ENCODE data around the gene PAM. TPM values are rescaled to one million over a fixed set of nuclear protein-coding genes. Genes with fewer than 3 reads are reported as not detected.
"Not testable (repeated sequence)": the region's sequence is repeated elsewhere in the genome, so short reads cannot be mapped to it uniquely, and the experiment has no call there.

PAM gene
- total RNA-seq, 2 experiments from 2014 or later = 45.8 to 46.2 TPM

DNA sequence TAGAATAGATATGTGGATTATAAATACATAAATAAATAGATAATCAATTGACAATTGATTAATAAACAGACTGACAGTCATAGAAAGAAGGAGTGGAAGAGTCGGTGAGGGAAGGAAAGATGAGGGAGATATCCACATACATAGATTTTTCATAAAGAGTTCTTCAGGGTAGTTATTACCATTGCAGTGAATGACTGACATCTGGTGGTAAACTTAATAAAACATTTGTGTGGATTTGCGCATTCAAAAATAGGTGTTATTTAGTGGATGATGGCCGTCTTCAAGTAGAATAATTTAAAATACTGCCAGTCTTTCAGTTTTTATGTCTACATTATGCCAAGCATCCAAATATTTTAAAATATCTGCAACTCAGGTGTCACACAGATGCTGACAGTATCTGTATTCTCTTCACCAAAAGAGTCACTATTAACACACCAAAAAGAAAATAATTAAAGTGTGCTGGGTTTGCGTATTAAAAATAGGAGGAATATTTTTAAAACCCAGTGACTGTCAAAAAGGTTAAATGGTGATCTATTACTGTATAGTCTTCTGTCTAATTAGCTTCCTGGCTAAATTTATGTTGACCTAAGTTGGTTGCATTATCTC, 286.1 kb downstream of the PAM start:
- peaks cover 3% of the 10 kb centered on the region for H3K27me3 Mint-ChIP-seq
- no peak overlapping the region for H3K4me3 Mint-ChIP-seq
- CTCF ChIA-PET = no interaction called here
- peaks cover 2% of the 10 kb centered on the region for H3K4me1 Mint-ChIP-seq
- POLR2A ChIA-PET = no interaction called here
- no peaks in the 10 kb centered on the region for H3K36me3 Mint-ChIP-seq (ENCODE audit: low read depth)
- no peak for DNase-seq
- no peak overlapping the region for H3K27ac Mint-ChIP-seq
- no peaks in the 10 kb centered on the region for H3K9me3 Mint-ChIP-seq

DNA sequence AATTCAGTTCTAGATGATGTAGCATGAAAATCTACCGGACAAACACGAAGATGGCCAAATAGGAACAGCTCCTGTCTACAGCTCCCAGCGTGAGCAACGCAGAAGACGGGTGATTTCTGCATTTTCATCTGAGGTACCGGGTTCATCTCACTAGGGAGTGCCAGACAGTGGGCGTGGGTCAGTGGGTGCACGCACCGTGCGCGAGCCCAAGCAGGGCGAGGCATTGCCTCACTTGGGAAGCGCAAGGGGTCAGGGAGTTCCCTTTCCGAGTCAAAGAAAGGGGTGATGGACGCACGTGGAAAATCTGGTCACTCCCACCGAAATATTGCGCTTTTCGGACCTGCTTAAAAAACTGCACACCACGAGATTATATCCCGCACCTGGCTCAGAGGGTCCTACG, 291.6 kb downstream of the PAM start:
- H3K4me1 Mint-ChIP-seq, CTCF ChIA-PET: not testable (repeated sequence)

DNA sequence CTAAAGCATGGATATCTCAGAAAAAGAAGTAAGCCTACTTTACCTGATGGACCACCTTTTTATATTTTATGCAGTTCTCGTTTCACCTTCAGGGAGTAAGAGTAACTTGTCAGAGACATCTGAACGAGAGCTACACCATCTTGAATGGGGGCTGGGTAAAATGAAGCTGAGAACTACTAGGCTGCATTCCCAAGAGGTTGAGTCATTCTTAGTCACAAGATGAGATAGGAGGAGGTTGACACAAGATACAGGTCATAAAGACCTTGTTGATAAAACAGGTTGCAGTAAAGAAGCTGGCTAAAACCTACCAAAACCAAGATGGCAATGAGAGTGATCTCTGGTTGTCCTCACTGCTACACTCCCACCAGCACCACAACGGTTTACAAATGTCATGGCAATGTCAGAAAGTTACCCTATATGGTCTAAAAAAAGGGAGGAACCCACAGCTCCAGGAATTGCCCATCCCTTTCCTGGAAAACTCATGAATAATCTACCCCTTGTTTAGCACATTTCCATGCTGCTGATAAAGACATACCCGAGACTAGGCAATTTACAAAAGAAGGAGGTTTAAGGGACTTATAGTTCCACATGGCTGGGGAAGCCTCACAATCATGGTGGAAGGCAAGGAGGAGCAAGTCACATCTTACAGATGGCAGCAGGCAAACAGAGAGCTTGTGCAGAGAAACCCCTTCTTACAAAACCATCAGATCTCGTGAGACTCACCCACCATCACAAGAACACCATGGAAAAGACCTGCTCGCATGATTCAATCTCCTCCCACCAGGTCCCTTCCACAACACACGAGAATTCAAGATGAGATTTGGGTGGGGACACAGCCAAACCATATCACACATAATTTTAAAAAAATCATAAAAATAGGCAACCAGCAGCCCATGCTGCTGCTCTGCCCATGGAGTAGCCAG, 302.4 kb downstream of the PAM start:
- ChIA-PET POLR2A (no interaction called here), CTCF (interaction anchor here (1.2 kb wide), 1 partner anchor 198 kb away, joined by 3 read pairs; no protein-coding TSS in a partner anchor)
- Mint-ChIP-seq H3K27ac (no peak overlapping the region), H3K9me3 (no peaks in the 10 kb centered on the region), H3K36me3 (ENCODE audit: low read depth) (no peaks in the 10 kb centered on the region), H3K4me3 (no peak overlapping the region), H3K27me3 (no peaks in the 10 kb centered on the region), H3K4me1 (peaks cover 6% of the 10 kb centered on the region)
- no peak for DNase-seq

More for the DNA sequence above, 291.6 kb downstream of the PAM start:
- H3K27ac Mint-ChIP-seq; DNase-seq; H3K9me3 Mint-ChIP-seq; POLR2A ChIA-PET; H3K27me3 Mint-ChIP-seq; H3K4me3 Mint-ChIP-seq; H3K36me3 Mint-ChIP-seq (ENCODE audit: low read depth): not testable (repeated sequence)

- Mint-ChIP-seq H3K4me1 (peaks cover 6% of the 10 kb centered on the region), H3K36me3 (ENCODE audit: low read depth) (no peaks in the 10 kb centered on the region), H3K27me3 (peaks cover 2% of the 10 kb centered on the region), H3K27ac (no peak overlapping the region), H3K9me3 (no peaks in the 10 kb centered on the region), H3K4me3 (no peak overlapping the region)
- no peak for DNase-seq
- POLR2A ChIA-PET = interaction anchor here (0.8 kb wide), 1 partner anchor 61 kb away, joined by 3 read pairs; the partner anchor contains the start of genes GIN1 and PPIP5K2
- CTCF ChIA-PET = no interaction called here
Measured at GRCh38 chr5:103059525-103059924, 304.4 kb downstream of the PAM start.

DNA sequence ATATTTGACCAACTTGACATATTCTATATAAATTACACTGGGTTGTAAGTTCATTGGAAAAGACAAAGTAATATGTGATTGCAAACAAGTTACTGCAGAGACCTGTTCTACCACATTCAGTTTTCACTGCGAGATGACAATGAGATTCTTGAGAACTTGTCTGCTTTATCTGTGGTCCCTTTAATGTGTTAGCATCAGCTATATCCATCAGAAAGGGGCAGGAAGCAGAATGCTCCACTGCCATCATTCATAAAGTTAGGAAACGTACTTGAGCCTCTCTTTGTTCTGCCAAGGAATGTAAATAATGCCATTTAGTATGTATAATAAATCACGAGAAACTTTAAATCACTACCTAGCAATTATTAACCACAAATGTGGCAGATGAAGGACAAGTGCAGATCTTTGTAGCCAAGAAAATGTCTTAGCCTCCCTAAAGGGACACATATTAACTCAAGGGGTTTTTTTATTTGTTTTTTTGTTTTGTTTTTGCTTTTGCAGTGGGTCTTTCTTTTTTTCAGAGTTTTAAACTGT, 305.4 kb downstream of the PAM start:
- DNase-seq = no peak
- POLR2A ChIA-PET = no interaction called here
- Mint-ChIP-seq H3K4me3 (no peak overlapping the region), H3K27ac (no peak overlapping the region), H3K36me3 (ENCODE audit: low read depth) (no peaks in the 10 kb centered on the region), H3K27me3 (peaks cover 2% of the 10 kb centered on the region), H3K9me3 (no peaks in the 10 kb centered on the region), H3K4me1 (peaks cover 6% of the 10 kb centered on the region)
- CTCF ChIA-PET = no interaction called here

DNA sequence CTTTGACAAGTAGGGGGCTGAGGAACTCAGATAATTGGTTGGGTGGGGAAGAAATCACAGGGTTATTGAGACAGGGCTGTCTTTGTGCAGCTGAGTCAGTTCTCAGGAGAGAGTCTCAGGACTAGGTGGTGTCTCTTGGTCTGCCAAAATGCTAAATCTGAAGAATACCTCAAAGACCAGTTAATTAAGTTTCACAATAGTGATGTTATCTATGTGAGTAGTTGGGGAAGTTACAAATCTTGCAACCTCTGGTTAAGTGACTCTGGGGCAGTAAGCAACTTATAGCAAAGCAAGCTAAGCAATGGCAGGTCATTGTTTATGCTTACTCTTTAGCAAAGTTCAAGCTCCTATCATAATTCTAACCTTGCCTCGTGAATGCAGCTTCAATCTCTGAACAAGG, 311.2 kb downstream of the PAM start:
- POLR2A ChIA-PET = no interaction called here
- Mint-ChIP-seq H3K4me1 (peaks cover 2% of the 10 kb centered on the region), H3K9me3 (no peaks in the 10 kb centered on the region), H3K4me3 (no peak overlapping the region), H3K36me3 (ENCODE audit: low read depth) (no peaks in the 10 kb centered on the region), H3K27me3 (peaks cover 2% of the 10 kb centered on the region), H3K27ac (no peak overlapping the region)
- CTCF ChIA-PET = interaction anchor here (0.8 kb wide), 1 partner anchor 35 kb away, joined by 3 read pairs; no protein-coding TSS in a partner anchor
- no peak for DNase-seq

GRCh38 chr5:103073500-103073899, 318.4 kb downstream of the PAM start:
- H3K4me1 Mint-ChIP-seq; POLR2A ChIA-PET; DNase-seq; H3K27me3 Mint-ChIP-seq; H3K27ac Mint-ChIP-seq; CTCF ChIA-PET; H3K4me3 Mint-ChIP-seq; H3K36me3 Mint-ChIP-seq (ENCODE audit: low read depth): not testable (repeated sequence)
- peaks cover 28% of the 10 kb centered on the region for H3K9me3 Mint-ChIP-seq

DNA sequence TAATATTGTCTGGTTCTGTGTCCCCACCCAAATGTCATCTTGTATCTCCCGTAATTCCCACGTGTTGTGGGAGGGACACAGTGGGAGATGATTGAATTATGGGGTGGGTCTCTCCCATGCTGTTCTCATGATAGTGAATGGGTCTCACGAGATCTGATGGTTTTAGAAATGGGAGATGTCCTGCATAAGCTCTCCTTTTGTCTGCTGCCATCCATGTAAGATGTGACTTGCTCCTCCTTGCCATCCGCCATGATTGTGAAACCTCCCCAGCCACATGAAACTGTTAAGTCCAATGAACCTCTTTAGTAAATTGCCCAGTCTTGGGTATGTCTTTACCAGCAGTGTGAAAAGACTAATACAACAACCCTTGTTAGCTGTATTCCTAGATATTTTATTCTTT, 320.3 kb downstream of the PAM start:
- H3K36me3 Mint-ChIP-seq (ENCODE audit: low read depth) = no peaks in the 10 kb centered on the region
- no peak overlapping the region for H3K27ac Mint-ChIP-seq
- ChIA-PET POLR2A (no interaction called here), CTCF (no interaction called here)
- H3K27me3 Mint-ChIP-seq = peaks cover 4% of the 10 kb centered on the region
- H3K4me1 Mint-ChIP-seq = no peaks in the 10 kb centered on the region
- peaks cover 30% of the 10 kb centered on the region for H3K9me3 Mint-ChIP-seq
- no peak overlapping the region for H3K4me3 Mint-ChIP-seq
- DNase-seq = no peak
